ENCODE results near the gene PTPN13.

GRCh38 chr4:86641516-86642090 is 47.5 kb downstream of the PTPN13 start:
- TF ChIP-seq CTCF (conservative IDR thresholded peaks at IDR 0.05; ENCODE audit: low read depth, low read length) = no peak
- TF ChIP-seq EZH2 (IDR thresholded peaks at IDR 0.05; ENCODE audit: borderline replicate concordance, low read depth, low read length, poor library complexity, severe bottlenecking) = no peak
